H1 (cell line): ENCODE results near the gene COL11A2. TPM values are rescaled to one million over a fixed set of nuclear protein-coding genes. Genes with fewer than 3 reads are reported as not detected.

Source experiments
- CBX5 ChIP-seq: fragments of 300-800, 300-1000 bp; sonication (generic); IDR thresholded peaks from 2 replicates; pipeline ENCODE4 v1.7.1; 2016; ENCODE audit warnings: antibody characterized with exemption, low read length, low read depth
- GABPA ChIP-seq: IDR thresholded peaks from 2 replicates; pipeline ENCODE4 v1.6.1; 2011; ENCODE audit warnings: mild to moderate bottlenecking, low read length, moderate library complexity, borderline replicate concordance; ENCODE audit not compliant: insufficient read depth
- NRF1 ChIP-seq: IDR thresholded peaks from 2 replicates; pipeline ENCODE4 v1.6.1; 2011; ENCODE audit warnings: mild to moderate bottlenecking, low read depth, low read length, improper control_type of control experiment
- YY1 ChIP-seq: IDR thresholded peaks from 2 replicates; pipeline ENCODE4 v1.6.1; 2011; ENCODE audit warnings: low read depth, mild to moderate bottlenecking, low read length
- polyA plus RNA-seq, 7 experiments: library from polyadenylated mRNA; depleted of rRNA in 3 of 7; stranded (reverse) in 5 of 7; unstranded in 2 of 7; fragments of >200 nt in 5 of 7; fragments of 200-250 nt in 2 of 7; gene quantifications; 1 replicate in 5 of 7; 2 replicates in 1 of 7; 4 replicates in 1 of 7; pipeline versions ENCODE4 v1.2.1 to v1.2.3, GENCODE V29; 2011 to 2013; ENCODE audit warnings: missing spikeins in 2 of 7, mixed read lengths in 2 of 7
- total RNA-seq: library from RNA; stranded (reverse); fragmentation: NEBNext Ultra II Directional; extraction: Animal tissue kit (Norgen Biotek cat#: 25700); gene quantifications from 2 replicates; pipeline ENCODE4 v1.2.1, GENCODE V29; 2021

Gene COL11A2
- total and polyA plus RNA-seq, 2 of the 8 experiments (the other 6 are each of a cell fraction or from before 2014, with no cell fraction given) = 2.8 to 3.8 TPM

- no peak for TF ChIP-seq CBX5
- no peak for TF ChIP-seq GABPA
- no peak for TF ChIP-seq YY1
- no peak for TF ChIP-seq NRF1
Observed at GRCh38 chr6:33171016-33171879, 21.0 kb downstream of the COL11A2 start (continued).
